SJSA1 (cell line): Measurements from ENCODE around the gene BIN2. TPM values are rescaled to one million over a fixed set of nuclear protein-coding genes. Genes with fewer than 3 reads are reported as not detected.
"Not testable (repeated sequence)": the region's sequence is repeated elsewhere in the genome, so short reads cannot be mapped to it uniquely, and the experiment has no call there.

Source experiments
- DNase-seq, 2 experiments: peaks; one replicate each; pipeline ENCODE4 v3.0.0-alpha.2; 2015 to 2020; ENCODE audit warnings: low spot score in 2 of 2, low read depth in 1 of 2
- H3K27ac ChIP-seq: fragments of 250-450 bp; sonication (Bioruptor Pico); 2 replicates; pipeline ENCODE4 v1.5.1; 2020; ENCODE audit warnings: mild to moderate bottlenecking, moderate library complexity
- H3K27me3 ChIP-seq: fragments of 250-450 bp; sonication (Bioruptor Pico); replicated peaks from 2 replicates; pipeline ENCODE4 v1.5.1; 2020; ENCODE audit warnings: mild to moderate bottlenecking, moderate library complexity
- H3K36me3 ChIP-seq: fragments of 250-450 bp; sonication (Bioruptor Pico); 2 replicates; pipeline ENCODE4 v1.5.1; 2020; ENCODE audit warnings: mild to moderate bottlenecking
- H3K4me1 ChIP-seq: fragments of 250-450 bp; sonication (Bioruptor Pico); replicated peaks from 2 replicates; pipeline ENCODE4 v1.6.1; 2021; ENCODE audit warnings: mild to moderate bottlenecking
- H3K4me3 ChIP-seq: fragments of 250-450 bp; sonication (Bioruptor Pico); 2 replicates; pipeline ENCODE4 v1.5.1; 2020; ENCODE audit warnings: mild to moderate bottlenecking
- H3K9me3 ChIP-seq: fragments of 250-450 bp; sonication (Bioruptor Pico); replicated peaks from 2 replicates; pipeline ENCODE4 v1.5.1; 2020; ENCODE audit warnings: mild to moderate bottlenecking
- total RNA-seq: library from RNA; depleted of rRNA; stranded (reverse); fragments of >200 nt; shearing (Covaris generic); gene quantifications from 2 replicates; pipeline ENCODE4 v1.2.3, GENCODE V29; 2014

BIN2 gene
- total RNA-seq, 1 experiment from 2014 or later: 0.08 TPM

- H3K4me1 ChIP-seq: peaks cover 22% of the 10 kb centered on the region
- H3K4me3 ChIP-seq: peak overlapping the region; percentile 85
- H3K9me3 ChIP-seq: no peaks in the 10 kb centered on the region
- peak overlapping the region; percentile 82 for H3K27ac ChIP-seq
- peaks cover 16% of the 10 kb centered on the region for H3K36me3 ChIP-seq
- DNase-seq: peak; percentile 58 to 76
- H3K27me3 ChIP-seq: no peaks in the 10 kb centered on the region
Observed at GRCh38 chr12:51270951-51271518, 52.9 kb downstream of the BIN2 start.

- no peaks in the 10 kb centered on the region for H3K9me3 ChIP-seq
- peak within 1 kb of the TSS; percentile 85 for H3K4me3 ChIP-seq
- peak within 1 kb of the TSS; percentile 82 for H3K27ac ChIP-seq
- H3K27me3 ChIP-seq: no peaks in the 10 kb centered on the region
- DNase-seq: peak; percentile 70 to 80
- H3K36me3 ChIP-seq: peaks cover 21% of the 10 kb centered on the region
- H3K4me1 ChIP-seq: peaks cover 22% of the 10 kb centered on the region
Observed at GRCh38 chr12:51270067-51270950, 53.7 kb downstream of the BIN2 start, which contains the start of gene SMAGP. Gene SMAGP, minus strand, starts transcription at chr12:51270415. Its CDS starts 1,137 bp downstream, at chr12:51269278.

GRCh38 chr12:51269174-51270066 is 54.6 kb downstream of the BIN2 start:
- Histone ChIP-seq H3K27ac (peak overlapping the region; percentile 82), H3K4me1 (peaks cover 22% of the 10 kb centered on the region), H3K4me3 (peak overlapping the region; percentile 85), H3K9me3 (no peaks in the 10 kb centered on the region), H3K27me3 (no peaks in the 10 kb centered on the region), H3K36me3 (peaks cover 25% of the 10 kb centered on the region)
- DNase-seq: peak; percentile 64 to 73

DNA sequence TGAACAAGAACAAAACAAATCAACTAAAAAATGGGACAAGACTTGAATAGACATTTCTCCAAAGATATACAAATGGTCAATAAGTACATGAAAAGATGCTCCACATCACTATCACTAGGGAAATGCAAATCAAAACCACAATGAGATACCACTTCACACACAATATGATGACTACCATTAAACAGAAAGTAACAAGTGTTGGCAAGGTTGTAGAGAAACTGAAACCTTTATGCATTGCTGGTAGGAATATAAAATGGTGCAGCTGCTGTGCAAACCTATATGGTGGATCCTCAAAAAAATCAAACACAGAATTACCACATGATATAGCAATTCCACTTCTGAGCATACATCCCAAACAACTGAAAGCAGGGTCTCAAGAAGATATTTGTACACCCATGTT is 59.0 kb downstream of the BIN2 start:
- Histone ChIP-seq H3K4me1 (peaks cover 21% of the 10 kb centered on the region), H3K9me3 (no peaks in the 10 kb centered on the region), H3K27ac (no peak overlapping the region), H3K36me3 (peaks cover 25% of the 10 kb centered on the region), H3K4me3 (no peak overlapping the region), H3K27me3 (no peaks in the 10 kb centered on the region)
- DNase-seq: no peak

DNA sequence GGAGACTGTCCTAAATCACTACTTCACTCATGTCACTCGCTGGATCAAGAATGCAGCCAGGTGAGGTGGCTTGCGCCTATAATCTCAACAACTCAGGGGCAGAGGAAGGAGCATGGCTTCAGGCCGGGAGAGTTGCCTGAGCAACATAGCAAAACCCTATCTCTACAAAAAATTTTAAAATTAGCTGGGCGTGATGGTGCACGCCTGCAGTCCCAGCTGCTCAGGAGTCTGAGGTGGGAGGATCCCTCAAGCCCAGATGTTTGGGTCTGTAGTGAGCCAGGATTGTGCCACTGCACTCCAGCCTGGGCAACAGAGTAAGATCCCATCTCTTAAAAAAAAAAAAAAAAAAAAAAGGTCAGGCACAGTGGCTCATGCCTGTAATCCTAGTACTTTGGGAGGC is 59.7 kb downstream of the BIN2 start:
- DNase-seq: no peak
- H3K9me3 ChIP-seq: no peaks in the 10 kb centered on the region
- no peak overlapping the region for H3K27ac ChIP-seq
- H3K36me3 ChIP-seq: peaks cover 29% of the 10 kb centered on the region
- no peaks in the 10 kb centered on the region for H3K27me3 ChIP-seq
- no peak overlapping the region for H3K4me3 ChIP-seq
- H3K4me1 ChIP-seq: peaks cover 18% of the 10 kb centered on the region

GRCh38 chr12:51263341-51263740 is 60.6 kb downstream of the BIN2 start:
- Histone ChIP-seq H3K9me3 (no peaks in the 10 kb centered on the region), H3K27ac (peak overlapping the region; percentile 17; the same call in 1 of the 2 replicates), H3K4me1 (peaks cover 11% of the 10 kb centered on the region)

DNA sequence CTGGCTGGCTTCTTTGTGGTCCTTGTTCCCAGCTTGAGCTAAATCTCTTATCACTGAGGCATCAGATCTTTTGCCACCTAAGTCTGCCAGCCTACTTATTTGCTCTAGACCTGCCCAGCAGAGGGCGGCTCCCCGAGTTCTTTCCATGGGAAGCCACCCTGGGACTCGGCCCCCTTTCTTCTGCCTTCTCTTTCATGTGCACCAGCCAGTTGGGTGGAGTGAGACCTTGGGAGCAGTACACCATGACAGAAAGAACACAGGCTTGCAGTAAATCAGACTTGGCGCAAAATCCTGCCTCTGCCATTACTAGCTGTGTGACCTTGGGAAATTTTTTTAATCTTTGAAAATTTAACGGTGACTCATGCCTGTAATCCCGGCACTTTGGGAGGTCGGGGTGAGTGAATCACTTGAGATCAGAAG is 61.2 kb downstream of the BIN2 start:
- Histone ChIP-seq H3K27ac (peak overlapping the region; percentile 17), H3K36me3 (peaks cover 21% of the 10 kb centered on the region), H3K27me3 (no peaks in the 10 kb centered on the region), H3K4me3 (no peak overlapping the region), H3K4me1 (peaks cover 11% of the 10 kb centered on the region), H3K9me3 (no peaks in the 10 kb centered on the region)
- DNase-seq: peak; percentile 57 to 63

More at GRCh38 chr12:51263341-51263740, 60.6 kb downstream of the BIN2 start:
- DNase-seq: no peak
- H3K36me3 ChIP-seq: peaks cover 26% of the 10 kb centered on the region
- no peaks in the 10 kb centered on the region for H3K27me3 ChIP-seq
- H3K4me3 ChIP-seq: no peak overlapping the region

- H3K9me3 ChIP-seq, H3K4me3 ChIP-seq, H3K27me3 ChIP-seq, H3K27ac ChIP-seq, DNase-seq: not testable (repeated sequence)
- Histone ChIP-seq H3K36me3 (peaks cover 16% of the 10 kb centered on the region), H3K4me1 (peaks cover 11% of the 10 kb centered on the region)
Observed at GRCh38 chr12:51259600-51259999, 64.4 kb downstream of the BIN2 start.

DNA sequence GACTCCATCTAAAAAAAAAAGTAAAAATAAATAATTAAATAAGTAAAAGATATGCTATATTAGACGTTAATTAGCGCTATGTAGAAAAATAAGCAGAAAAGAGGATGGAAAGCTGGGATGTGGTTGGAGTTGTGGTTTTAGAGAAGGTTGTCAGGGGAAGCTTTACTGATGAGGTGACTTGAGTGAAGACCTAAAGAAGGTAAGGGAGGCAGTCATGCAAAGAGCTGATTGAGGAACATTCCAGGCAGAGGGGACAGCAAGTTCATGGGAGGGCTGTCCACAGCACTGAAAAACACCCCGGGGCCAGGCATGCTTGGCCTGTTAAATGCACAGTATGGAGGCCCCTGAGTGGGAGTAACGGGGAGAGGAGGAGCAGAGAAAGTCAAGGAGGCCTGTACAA is 69.4 kb downstream of the BIN2 start:
- no peaks in the 10 kb centered on the region for H3K4me1 ChIP-seq
- no peak for DNase-seq
- H3K36me3 ChIP-seq: peaks cover 40% of the 10 kb centered on the region
- H3K9me3 ChIP-seq: no peaks in the 10 kb centered on the region
- no peak overlapping the region for H3K27ac ChIP-seq
- no peaks in the 10 kb centered on the region for H3K27me3 ChIP-seq
- no peak overlapping the region for H3K4me3 ChIP-seq

- Histone ChIP-seq H3K4me3 (no peak overlapping the region), H3K27me3 (no peaks in the 10 kb centered on the region)
Observed at GRCh38 chr12:51253276-51253675, 70.7 kb downstream of the BIN2 start.

GRCh38 chr12:51247523-51248206 is 76.3 kb downstream of the BIN2 start:
- H3K9me3 ChIP-seq: no peaks in the 10 kb centered on the region
- peaks cover 66% of the 10 kb centered on the region for H3K36me3 ChIP-seq
- no peak for DNase-seq
- H3K27me3 ChIP-seq: no peaks in the 10 kb centered on the region
- H3K27ac ChIP-seq: no peak overlapping the region
- H3K4me1 ChIP-seq: peaks cover 13% of the 10 kb centered on the region
- H3K4me3 ChIP-seq: no peak overlapping the region

More at GRCh38 chr12:51253276-51253675, 70.7 kb downstream of the BIN2 start:
- Histone ChIP-seq H3K36me3 (peaks cover 38% of the 10 kb centered on the region), H3K27ac (no peak overlapping the region), H3K4me1 (no peaks in the 10 kb centered on the region), H3K9me3 (no peaks in the 10 kb centered on the region)
- no peak for DNase-seq

GRCh38 chr12:51246254-51246853 is 77.6 kb downstream of the BIN2 start:
- Histone ChIP-seq H3K27me3 (no peaks in the 10 kb centered on the region), H3K9me3 (no peaks in the 10 kb centered on the region), H3K4me1 (peaks cover 14% of the 10 kb centered on the region), H3K36me3 (peaks cover 73% of the 10 kb centered on the region), H3K4me3 (no peak overlapping the region), H3K27ac (peak overlapping the region; percentile 48; the same call in 1 of the 2 replicates)
- peak in 1 of 2 experiments; percentile 16 for DNase-seq
